OCI-LY1 (cell line): ENCODE data around the gene WNK4.

Experiments
- H2AFZ ChIP-seq: fragments of 200-600 bp; sonication (generic), shearing (Covaris generic); 2 replicates; pipeline ENCODE4 v1.6.0; 2014; ENCODE audit warnings: antibody characterized with exemption, mild to moderate bottlenecking, low read length
- H3F3A ChIP-seq: fragments of 200-600 bp; sonication (generic), shearing (Covaris generic); 2 replicates; pipeline ENCODE4 v1.6.0; 2014; ENCODE audit warnings: mild to moderate bottlenecking, antibody characterized with exemption, low read length, moderate library complexity; ENCODE audit not compliant: insufficient read depth
- H3K27ac ChIP-seq: fragments of 200-600 bp; sonication (generic); 2 replicates; pipeline ENCODE4 v1.5.1; 2014; ENCODE audit warnings: low read length, mixed run types, mild to moderate bottlenecking, low read depth; ENCODE audit not compliant: poor library complexity, severe bottlenecking
- H3K27me3 ChIP-seq: fragments of 200-600 bp; sonication (generic); 2 replicates; pipeline ENCODE4 v1.6.0; 2014; ENCODE audit warnings: antibody characterized with exemption, mild to moderate bottlenecking, low read length, moderate library complexity; ENCODE audit not compliant: insufficient read depth
- H3K36me3 ChIP-seq: fragments of 200-600 bp; sonication (generic); 2 replicates; pipeline ENCODE4 v1.6.1; 2014; ENCODE audit warnings: mild to moderate bottlenecking, antibody characterized with exemption, low read length, moderate library complexity, mixed read lengths; ENCODE audit not compliant: insufficient read depth
- H3K4me1 ChIP-seq: fragments of 200-600 bp; sonication (generic); 2 replicates; pipeline ENCODE4 v1.5.1; 2014; ENCODE audit warnings: mild to moderate bottlenecking, low read length, moderate library complexity; ENCODE audit not compliant: insufficient read depth, severe bottlenecking
- H3K4me2 ChIP-seq: fragments of 200-600 bp; sonication (generic), shearing (Covaris generic); 2 replicates; pipeline ENCODE4 v1.6.1; 2014; ENCODE audit warnings: low read length
- H3K4me3 ChIP-seq: fragments of 200-600 bp; sonication (generic); 2 replicates; pipeline ENCODE4 v1.5.1; 2014; ENCODE audit warnings: low read length, low read depth, mild to moderate bottlenecking, mixed read lengths; ENCODE audit not compliant: poor library complexity, severe bottlenecking
- H3K79me2 ChIP-seq: fragments of 200-600 bp; shearing (Covaris generic); 2 replicates; pipeline ENCODE4 v1.6.1; 2016; ENCODE audit warnings: mixed run types, low read length, mixed read lengths; ENCODE audit not compliant: insufficient read depth
- H3K9ac ChIP-seq: fragments of 200-600 bp; sonication (generic), shearing (Covaris generic); 2 replicates; pipeline ENCODE4 v1.6.1; 2014; ENCODE audit warnings: mild to moderate bottlenecking, low read length, mixed read lengths
- H3K9me2 ChIP-seq: fragments of 200-600 bp; sonication (generic), shearing (Covaris generic); 2 replicates; pipeline ENCODE4 v1.6.1; 2014; ENCODE audit warnings: low read depth, mild to moderate bottlenecking, low read length, mixed read lengths
- H3K9me3 ChIP-seq: fragments of 200-600 bp; shearing (Covaris generic); 2 replicates; pipeline ENCODE4 v1.6.1; 2014; ENCODE audit warnings: low read length, mixed read lengths
- H4K20me1 ChIP-seq: fragments of 200-600 bp; sonication (generic), shearing (Covaris generic); 2 replicates; pipeline ENCODE4 v1.6.0; 2016; ENCODE audit warnings: mild to moderate bottlenecking, low read length; ENCODE audit not compliant: insufficient read depth
- EZH2 ChIP-seq: fragments of 200-600 bp; sonication (generic), shearing (Covaris generic); IDR thresholded peaks from 2 replicates; pipeline ENCODE4 v1.8.0; 2017; ENCODE audit warnings: borderline replicate concordance, mixed run types, mild to moderate bottlenecking, antibody characterized with exemption, low read length, moderate library complexity, mixed read lengths
- TF ChIP-seq, protein P1 (sequence below): fragments of 200-600 bp; sonication (generic), shearing (Covaris generic); IDR thresholded peaks from 2 replicates; pipeline ENCODE4 v1.5.1; 2017; ENCODE audit warnings: mild to moderate bottlenecking, antibody characterized with exemption, low read length, moderate library complexity, mixed read lengths

WNK4 gene

DNA sequence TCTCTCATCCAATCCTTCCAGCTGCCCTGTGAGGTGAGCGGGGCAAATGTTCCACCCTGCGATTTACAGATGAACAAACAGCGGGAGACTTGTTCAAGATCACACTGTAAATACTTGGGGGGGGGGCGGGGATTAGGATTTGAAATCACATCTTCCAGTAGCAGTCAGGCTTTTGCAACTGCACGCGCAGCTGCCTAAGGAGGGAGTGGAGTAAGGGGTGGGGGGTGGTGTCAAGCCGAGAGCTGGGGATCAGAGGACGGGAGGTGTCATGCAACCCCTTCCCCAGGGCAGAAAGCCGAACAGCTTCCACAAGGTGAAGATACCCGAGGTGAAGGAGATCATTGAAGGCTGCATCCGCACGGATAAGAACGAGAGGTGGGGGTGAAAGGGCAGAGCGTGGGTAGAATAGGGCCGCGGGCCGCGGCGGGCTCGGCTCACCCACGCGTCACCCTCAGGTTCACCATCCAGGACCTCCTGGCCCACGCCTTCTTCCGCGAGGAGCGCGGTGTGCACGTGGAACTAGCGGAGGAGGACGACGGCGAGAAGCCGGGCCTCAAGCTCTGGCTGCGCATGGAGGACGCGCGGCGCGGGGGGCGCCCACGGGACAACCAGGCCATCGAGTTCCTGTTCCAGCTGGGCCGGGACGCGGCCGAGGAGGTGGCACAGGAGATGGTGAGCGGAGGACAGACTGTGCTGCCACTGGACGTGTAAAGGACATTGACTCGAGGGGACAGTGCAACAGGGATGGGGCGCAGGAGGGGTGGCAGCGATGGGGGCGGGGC lies 4.6 kb downstream of the WNK4 start:
- H3K79me2 ChIP-seq: no peaks in the 10 kb centered on the region
- no peaks in the 10 kb centered on the region for H3K9me3 ChIP-seq
- TF ChIP-seq EZH2: no peak
- TF ChIP-seq, protein P1, sequence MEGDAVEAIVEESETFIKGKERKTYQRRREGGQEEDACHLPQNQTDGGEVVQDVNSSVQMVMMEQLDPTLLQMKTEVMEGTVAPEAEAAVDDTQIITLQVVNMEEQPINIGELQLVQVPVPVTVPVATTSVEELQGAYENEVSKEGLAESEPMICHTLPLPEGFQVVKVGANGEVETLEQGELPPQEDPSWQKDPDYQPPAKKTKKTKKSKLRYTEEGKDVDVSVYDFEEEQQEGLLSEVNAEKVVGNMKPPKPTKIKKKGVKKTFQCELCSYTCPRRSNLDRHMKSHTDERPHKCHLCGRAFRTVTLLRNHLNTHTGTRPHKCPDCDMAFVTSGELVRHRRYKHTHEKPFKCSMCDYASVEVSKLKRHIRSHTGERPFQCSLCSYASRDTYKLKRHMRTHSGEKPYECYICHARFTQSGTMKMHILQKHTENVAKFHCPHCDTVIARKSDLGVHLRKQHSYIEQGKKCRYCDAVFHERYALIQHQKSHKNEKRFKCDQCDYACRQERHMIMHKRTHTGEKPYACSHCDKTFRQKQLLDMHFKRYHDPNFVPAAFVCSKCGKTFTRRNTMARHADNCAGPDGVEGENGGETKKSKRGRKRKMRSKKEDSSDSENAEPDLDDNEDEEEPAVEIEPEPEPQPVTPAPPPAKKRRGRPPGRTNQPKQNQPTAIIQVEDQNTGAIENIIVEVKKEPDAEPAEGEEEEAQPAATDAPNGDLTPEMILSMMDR: no peak

DNA sequence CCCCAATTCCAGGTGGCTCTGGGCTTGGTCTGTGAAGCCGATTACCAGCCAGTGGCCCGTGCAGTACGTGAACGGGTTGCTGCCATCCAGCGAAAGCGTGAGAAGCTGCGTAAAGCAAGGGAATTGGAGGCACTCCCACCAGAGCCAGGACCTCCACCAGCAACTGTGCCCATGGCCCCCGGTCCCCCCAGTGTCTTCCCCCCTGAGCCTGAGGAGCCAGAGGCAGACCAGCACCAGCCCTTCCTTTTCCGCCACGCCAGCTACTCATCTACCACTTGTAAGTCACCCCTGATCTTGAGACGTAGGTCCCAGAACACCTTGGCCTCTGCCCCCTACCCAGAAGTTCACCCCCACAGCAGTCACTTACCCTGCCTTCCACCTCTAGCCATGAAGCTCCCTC lies 6.9 kb downstream of the WNK4 start:
- no peaks in the 10 kb centered on the region for H3K9me3 ChIP-seq
- TF ChIP-seq, protein P1: no peak
- no peak for TF ChIP-seq EZH2
- no peaks in the 10 kb centered on the region for H3F3A ChIP-seq
- H3K4me1 ChIP-seq: no peaks in the 10 kb centered on the region
- no peak overlapping the region for H3K27ac ChIP-seq
- no peaks in the 10 kb centered on the region for H3K79me2 ChIP-seq
- no peaks in the 10 kb centered on the region for H4K20me1 ChIP-seq
- no peak overlapping the region for H3K4me2 ChIP-seq
- H3K4me3 ChIP-seq: no peak overlapping the region
- H2AFZ ChIP-seq: no peak overlapping the region
- H3K27me3 ChIP-seq: no peaks in the 10 kb centered on the region; the same call in 1 of the 2 replicates
- no peak overlapping the region for H3K9ac ChIP-seq
- no peaks in the 10 kb centered on the region for H3K36me3 ChIP-seq
- no peaks in the 10 kb centered on the region for H3K9me2 ChIP-seq

More for the DNA sequence above, 4.6 kb downstream of the WNK4 start:
- Histone ChIP-seq H3K4me3 (no peak overlapping the region), H3K9ac (no peak overlapping the region), H3K9me2 (no peaks in the 10 kb centered on the region), H3K27me3 (no peaks in the 10 kb centered on the region; the same call in 1 of the 2 replicates), H3F3A (no peaks in the 10 kb centered on the region), H3K27ac (no peak overlapping the region), H3K4me2 (no peak overlapping the region), H3K4me1 (no peaks in the 10 kb centered on the region), H3K36me3 (no peaks in the 10 kb centered on the region), H4K20me1 (no peaks in the 10 kb centered on the region), H2AFZ (no peak overlapping the region)

DNA sequence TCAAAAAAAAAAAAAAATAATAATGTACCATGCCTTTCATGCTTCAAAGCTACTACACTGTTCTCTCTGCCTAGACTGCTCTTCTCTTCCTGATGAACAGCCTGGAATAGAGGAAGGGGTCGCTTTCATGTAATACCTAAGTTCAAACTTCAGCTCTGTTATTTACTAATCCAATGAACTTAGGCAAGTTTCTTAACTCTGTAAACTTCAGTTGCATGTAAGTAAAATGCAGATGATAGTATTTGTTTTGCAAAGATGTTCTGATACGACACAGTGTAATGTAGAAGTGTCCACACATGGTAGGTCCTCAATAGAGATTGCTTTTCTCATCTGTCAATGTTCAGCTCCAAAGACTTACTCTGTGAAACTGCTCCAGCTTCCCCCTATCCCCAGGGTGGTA lies 11.5 kb downstream of the WNK4 start:
- Histone ChIP-seq H3K9me2 (no peaks in the 10 kb centered on the region), H3K27me3 (no peaks in the 10 kb centered on the region; the same call in 1 of the 2 replicates), H3K9ac (no peak overlapping the region), H3K79me2 (no peaks in the 10 kb centered on the region), H3K4me3 (no peak overlapping the region), H3K4me1 (no peaks in the 10 kb centered on the region), H3F3A (no peaks in the 10 kb centered on the region), H3K4me2 (no peak overlapping the region), H3K36me3 (no peaks in the 10 kb centered on the region), H2AFZ (no peak overlapping the region), H3K9me3 (no peaks in the 10 kb centered on the region), H3K27ac (no peak overlapping the region), H4K20me1 (no peaks in the 10 kb centered on the region)
- TF ChIP-seq, protein P1: no peak
- no peak for TF ChIP-seq EZH2
